Measurements from ENCODE around the gene LRRC74A. TPM values are rescaled to one million over a fixed set of nuclear protein-coding genes. Genes with fewer than 3 reads are reported as not detected.
A peak's percentile ranks its signal among the peaks of the same experiment; 100 is the strongest.

Gene LRRC74A
- total and polyA plus RNA-seq, 10 donors, result 0.03 to 0.43 (median 0.16) TPM; not detected in 5

GRCh38 chr14:76820700-76821099, 5.5 kb upstream of the LRRC74A start:
- WGBS, 5 donors, result 81 to 88% (median 82%) methylated on average over 2 of the region's 2 CpGs
- Histone ChIP-seq H3K9me3 (no peaks in the 10 kb centered on the region), H3K27ac (no peak overlapping the region), H3K4me3 (no peak overlapping the region), H3K4me1 (no peaks in the 10 kb centered on the region), H3K36me3 (no peaks in the 10 kb centered on the region), H3K27me3 (replicated peaks in 1 of 7) (peaks cover 0 to 35% (median 0%) of the 10 kb centered on the region in 7 donors)
- intact Hi-C loops (cut with DNase I; ENCODE audit: low total_unique reads), result no loop called here
- DNase-seq, result no peak
- no peak for TF ChIP-seq POLR2A (IDR thresholded peaks at IDR 0.05)
- no peak for TF ChIP-seq POLR2AphosphoS5 (IDR thresholded peaks at IDR 0.05)
- no peak for TF ChIP-seq CTCF (IDR thresholded peaks at IDR 0.05 in 8 of 11, conservative IDR thresholded peaks at IDR 0.05 in 3 of 11)

- no peaks in the 10 kb centered on the region for H3K27me3 ChIP-seq (replicated peaks in 1 of 7)
- no peak for DNase-seq
- peak overlapping the region in 3 of 8 donors; percentile 11 to 65 (median 47) for H3K27ac ChIP-seq
- TF ChIP-seq POLR2A (IDR thresholded peaks at IDR 0.05) (no peak), CTCF (IDR thresholded peaks at IDR 0.05 in 8 of 11, conservative IDR thresholded peaks at IDR 0.05 in 3 of 11) (no peak), POLR2AphosphoS5 (IDR thresholded peaks at IDR 0.05) (no peak)
- H3K9me3 ChIP-seq, result no peaks in the 10 kb centered on the region
- no peak overlapping the region for H3K4me3 ChIP-seq
- no peaks in the 10 kb centered on the region for H3K36me3 ChIP-seq
- 83 to 88% (median 88%) methylated on average over 9 of the region's 9 CpGs for WGBS, 5 donors
- intact Hi-C loops (cut with DNase I; ENCODE audit: low total_unique reads), result no loop called here
- peaks cover 0 to 21% (median 13%) of the 10 kb centered on the region in 6 donors for H3K4me1 ChIP-seq
These were observed 1.6 kb downstream of the LRRC74A start for GRCh38 chr14:76827696-76828296.

DNA sequence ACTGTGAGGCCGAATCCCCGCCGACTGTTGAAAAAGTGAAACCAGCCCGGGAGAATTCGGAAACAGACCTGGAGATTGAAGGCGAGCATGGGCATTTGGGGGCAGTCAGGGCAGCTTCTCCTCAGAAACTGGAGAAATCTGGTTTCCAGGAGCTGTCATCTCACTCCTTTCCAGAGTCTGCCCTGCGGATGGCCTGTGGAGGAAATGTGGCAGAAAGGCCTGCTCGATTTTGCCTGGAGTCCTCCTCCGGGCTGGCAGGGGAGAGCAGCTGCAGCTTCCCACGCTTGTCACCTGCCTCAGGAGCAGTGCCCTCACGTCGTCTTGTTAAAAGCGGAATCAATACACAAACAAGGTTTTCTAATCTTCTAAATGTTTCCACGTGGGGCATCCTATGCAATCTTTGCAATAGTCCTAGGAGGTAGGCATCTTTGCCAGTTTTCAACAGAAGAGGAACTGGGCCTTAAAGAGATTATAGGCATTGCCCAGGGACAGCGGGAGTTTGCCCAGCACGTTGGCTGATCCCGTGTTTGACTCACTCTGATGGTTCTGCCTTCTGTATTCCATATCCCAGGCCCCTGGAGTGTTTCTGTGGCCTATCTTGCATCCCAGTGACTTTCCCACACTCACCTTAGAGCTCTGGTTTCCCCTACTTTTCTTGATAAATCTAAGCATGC, 2.3 kb downstream of the LRRC74A start:
- no peak for TF ChIP-seq POLR2AphosphoS5 (IDR thresholded peaks at IDR 0.05)
- TF ChIP-seq CTCF (IDR thresholded peaks at IDR 0.05 in 8 of 11, conservative IDR thresholded peaks at IDR 0.05 in 3 of 11), result no peak
- no peak for TF ChIP-seq POLR2A (IDR thresholded peaks at IDR 0.05)
- intact Hi-C loops (cut with DNase I; ENCODE audit: low total_unique reads), result no loop called here
- DNase-seq, result no peak
- WGBS, 5 donors, result 81 to 90% (median 85%) methylated on average over 17 of the region's 17 CpGs
- no peaks in the 10 kb centered on the region for H3K9me3 ChIP-seq
- no peaks in the 10 kb centered on the region for H3K27me3 ChIP-seq (replicated peaks in 1 of 7)
- no peak overlapping the region for H3K4me3 ChIP-seq
- H3K36me3 ChIP-seq, result no peaks in the 10 kb centered on the region
- peak overlapping the region in 3 of 8 donors; percentile 11 to 65 (median 47) for H3K27ac ChIP-seq
- H3K4me1 ChIP-seq, result peaks cover 0 to 21% (median 13%) of the 10 kb centered on the region in 6 donors

- Histone ChIP-seq H3K4me3 (no peak overlapping the region), H3K9me3 (no peaks in the 10 kb centered on the region), H3K27me3 (replicated peaks in 1 of 7) (no peaks in the 10 kb centered on the region), H3K36me3 (no peaks in the 10 kb centered on the region), H3K27ac (peak overlapping the region in 3 of 8 donors; percentile 11 to 65 (median 47)), H3K4me1 (peaks cover 0 to 21% (median 13%) of the 10 kb centered on the region in 6 donors)
- TF ChIP-seq POLR2AphosphoS5 (IDR thresholded peaks at IDR 0.05) (peak in 2 of 3 donors; percentile 63 to 79), POLR2A (IDR thresholded peaks at IDR 0.05) (no peak), CTCF (IDR thresholded peaks at IDR 0.05 in 8 of 11, conservative IDR thresholded peaks at IDR 0.05 in 3 of 11) (no peak)
- intact Hi-C loops (cut with DNase I; ENCODE audit: low total_unique reads), result no loop called here
- no peak for DNase-seq
- WGBS, 5 donors, result 58 to 66% (median 65%) methylated on average over 3 of the region's 3 CpGs
These were observed 2.8 kb downstream of the LRRC74A start for GRCh38 chr14:76829013-76829365.

Data from spleen (tissue), 11 donors.